ENCODE results near the gene SHC2.
"Not testable (repeated sequence)": the region's sequence is repeated elsewhere in the genome, so short reads cannot be mapped to it uniquely, and the experiment has no call there.

Gene SHC2

DNA sequence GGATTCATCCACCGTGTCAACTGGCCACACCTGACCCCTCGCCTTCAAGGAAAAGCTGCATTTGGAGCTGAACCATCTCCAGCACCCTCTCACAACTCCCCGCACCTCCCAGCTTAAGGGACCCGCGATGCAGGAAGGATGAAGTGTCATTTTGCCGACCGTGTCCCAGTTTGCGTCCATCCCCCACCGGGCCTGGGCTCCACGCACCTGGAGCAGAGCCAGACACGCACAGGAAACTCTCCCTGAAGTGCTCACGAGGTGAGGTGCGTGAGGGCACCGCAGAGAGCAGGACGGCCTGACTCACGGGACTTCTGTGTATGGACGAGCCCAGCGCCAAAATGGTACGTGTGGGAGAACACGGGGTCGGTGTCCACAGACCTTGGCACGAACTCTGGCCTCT lies 7.2 kb downstream of the SHC2 start:
- no peak overlapping the region for H3K27ac ChIP-seq (ENCODE audit: extremely low read depth, low read depth, low read length)
- H3K4me3 ChIP-seq (ENCODE audit: low read depth, low read length) = no peak overlapping the region
- H3K36me3 ChIP-seq (ENCODE audit: control insufficient read depth in 2 of 2, insufficient read depth in 1 of 2, low read length in 2 of 2) = peaks cover 0 to 14% of the 10 kb centered on the region in 2 experiments; a peak in 1 of 3 replicates
- H3K4me1 ChIP-seq (ENCODE audit: control insufficient read depth, insufficient read depth, low read length) = no peaks in the 10 kb centered on the region
- ChIA-PET CTCF (interaction anchor here (0.8 kb wide), 1 partner anchor 157 kb away, joined by 3 read pairs; no protein-coding TSS in a partner anchor), POLR2A (interaction anchor here (1.0 kb wide), 1 partner anchor 35 kb away, joined by 3 read pairs; no protein-coding TSS in a partner anchor)
- TF ChIP-seq ZNF146 (tag by site-specific recombination; IDR thresholded peaks at IDR 0.05) = no peak
- TF ChIP-seq, protein P1, sequence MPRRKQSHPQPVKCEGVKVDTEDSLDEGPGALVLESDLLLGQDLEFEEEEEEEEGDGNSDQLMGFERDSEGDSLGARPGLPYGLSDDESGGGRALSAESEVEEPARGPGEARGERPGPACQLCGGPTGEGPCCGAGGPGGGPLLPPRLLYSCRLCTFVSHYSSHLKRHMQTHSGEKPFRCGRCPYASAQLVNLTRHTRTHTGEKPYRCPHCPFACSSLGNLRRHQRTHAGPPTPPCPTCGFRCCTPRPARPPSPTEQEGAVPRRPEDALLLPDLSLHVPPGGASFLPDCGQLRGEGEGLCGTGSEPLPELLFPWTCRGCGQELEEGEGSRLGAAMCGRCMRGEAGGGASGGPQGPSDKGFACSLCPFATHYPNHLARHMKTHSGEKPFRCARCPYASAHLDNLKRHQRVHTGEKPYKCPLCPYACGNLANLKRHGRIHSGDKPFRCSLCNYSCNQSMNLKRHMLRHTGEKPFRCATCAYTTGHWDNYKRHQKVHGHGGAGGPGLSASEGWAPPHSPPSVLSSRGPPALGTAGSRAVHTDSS (tag by site-specific recombination; IDR thresholded peaks at IDR 0.05) = no peak
- no peak for TF ChIP-seq ZNF184 (tag by site-specific recombination; IDR thresholded peaks at IDR 0.05)
- TF ChIP-seq, protein P2, sequence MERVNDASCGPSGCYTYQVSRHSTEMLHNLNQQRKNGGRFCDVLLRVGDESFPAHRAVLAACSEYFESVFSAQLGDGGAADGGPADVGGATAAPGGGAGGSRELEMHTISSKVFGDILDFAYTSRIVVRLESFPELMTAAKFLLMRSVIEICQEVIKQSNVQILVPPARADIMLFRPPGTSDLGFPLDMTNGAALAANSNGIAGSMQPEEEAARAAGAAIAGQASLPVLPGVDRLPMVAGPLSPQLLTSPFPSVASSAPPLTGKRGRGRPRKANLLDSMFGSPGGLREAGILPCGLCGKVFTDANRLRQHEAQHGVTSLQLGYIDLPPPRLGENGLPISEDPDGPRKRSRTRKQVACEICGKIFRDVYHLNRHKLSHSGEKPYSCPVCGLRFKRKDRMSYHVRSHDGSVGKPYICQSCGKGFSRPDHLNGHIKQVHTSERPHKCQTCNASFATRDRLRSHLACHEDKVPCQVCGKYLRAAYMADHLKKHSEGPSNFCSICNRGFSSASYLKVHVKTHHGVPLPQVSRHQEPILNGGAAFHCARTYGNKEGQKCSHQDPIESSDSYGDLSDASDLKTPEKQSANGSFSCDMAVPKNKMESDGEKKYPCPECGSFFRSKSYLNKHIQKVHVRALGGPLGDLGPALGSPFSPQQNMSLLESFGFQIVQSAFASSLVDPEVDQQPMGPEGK (tag by site-specific recombination; IDR thresholded peaks at IDR 0.05) = no peak
- no peak for TF ChIP-seq ZBTB1 (tag by site-specific recombination; IDR thresholded peaks at IDR 0.05)
- no peak for TF ChIP-seq ZNF585B (tag by site-specific recombination; IDR thresholded peaks at IDR 0.05)
- no peaks in the 10 kb centered on the region for H3K9me3 ChIP-seq (ENCODE audit: control insufficient read depth, insufficient read depth, low read depth, low read length)

DNA sequence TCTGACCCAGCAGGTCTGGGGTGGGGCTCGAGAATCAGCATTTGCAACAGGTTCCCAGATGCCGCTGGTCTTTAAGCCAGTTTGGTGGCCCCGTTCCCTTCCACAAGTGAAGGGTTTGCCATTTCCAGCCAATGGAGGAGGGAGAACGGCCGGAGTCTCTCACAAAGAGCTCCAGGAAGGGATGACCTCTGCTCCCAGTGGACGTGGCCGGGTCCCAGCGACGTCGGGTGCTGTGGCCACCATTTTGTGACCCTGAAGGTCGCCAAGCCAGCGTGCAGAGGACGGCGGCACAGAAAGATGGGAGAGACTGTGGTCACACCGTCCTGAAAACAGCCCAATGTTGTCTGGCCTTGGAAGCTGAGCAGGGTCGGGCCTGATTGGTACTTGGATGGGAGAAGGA lies 8.0 kb downstream of the SHC2 start:
- H3K36me3 ChIP-seq (ENCODE audit: control insufficient read depth in 2 of 2, insufficient read depth in 1 of 2, low read length in 2 of 2) = peaks cover 0 to 14% of the 10 kb centered on the region in 2 experiments; a peak in 1 of 3 replicates
- no peaks in the 10 kb centered on the region for H3K4me1 ChIP-seq (ENCODE audit: control insufficient read depth, insufficient read depth, low read length)
- H3K4me3 ChIP-seq (ENCODE audit: low read depth, low read length) = no peak overlapping the region
- no peak overlapping the region for H3K27ac ChIP-seq (ENCODE audit: extremely low read depth, low read depth, low read length)
- H3K9me3 ChIP-seq (ENCODE audit: control insufficient read depth, insufficient read depth, low read depth, low read length) = no peaks in the 10 kb centered on the region
- CTCF ChIA-PET = interaction anchor here (0.8 kb wide), 1 partner anchor 157 kb away, joined by 3 read pairs; no protein-coding TSS in a partner anchor
- POLR2A ChIA-PET = no interaction called here
- no peak for TF ChIP-seq ZNF549 (tag by site-specific recombination; IDR thresholded peaks at IDR 0.05)
- TF ChIP-seq, protein P3, sequence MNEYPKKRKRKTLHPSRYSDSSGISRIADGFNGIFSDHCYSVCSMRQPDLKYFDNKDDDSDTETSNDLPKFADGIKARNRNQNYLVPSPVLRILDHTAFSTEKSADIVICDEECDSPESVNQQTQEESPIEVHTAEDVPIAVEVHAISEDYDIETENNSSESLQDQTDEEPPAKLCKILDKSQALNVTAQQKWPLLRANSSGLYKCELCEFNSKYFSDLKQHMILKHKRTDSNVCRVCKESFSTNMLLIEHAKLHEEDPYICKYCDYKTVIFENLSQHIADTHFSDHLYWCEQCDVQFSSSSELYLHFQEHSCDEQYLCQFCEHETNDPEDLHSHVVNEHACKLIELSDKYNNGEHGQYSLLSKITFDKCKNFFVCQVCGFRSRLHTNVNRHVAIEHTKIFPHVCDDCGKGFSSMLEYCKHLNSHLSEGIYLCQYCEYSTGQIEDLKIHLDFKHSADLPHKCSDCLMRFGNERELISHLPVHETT (tag by site-specific recombination; IDR thresholded peaks at IDR 0.05) = no peak

DNA sequence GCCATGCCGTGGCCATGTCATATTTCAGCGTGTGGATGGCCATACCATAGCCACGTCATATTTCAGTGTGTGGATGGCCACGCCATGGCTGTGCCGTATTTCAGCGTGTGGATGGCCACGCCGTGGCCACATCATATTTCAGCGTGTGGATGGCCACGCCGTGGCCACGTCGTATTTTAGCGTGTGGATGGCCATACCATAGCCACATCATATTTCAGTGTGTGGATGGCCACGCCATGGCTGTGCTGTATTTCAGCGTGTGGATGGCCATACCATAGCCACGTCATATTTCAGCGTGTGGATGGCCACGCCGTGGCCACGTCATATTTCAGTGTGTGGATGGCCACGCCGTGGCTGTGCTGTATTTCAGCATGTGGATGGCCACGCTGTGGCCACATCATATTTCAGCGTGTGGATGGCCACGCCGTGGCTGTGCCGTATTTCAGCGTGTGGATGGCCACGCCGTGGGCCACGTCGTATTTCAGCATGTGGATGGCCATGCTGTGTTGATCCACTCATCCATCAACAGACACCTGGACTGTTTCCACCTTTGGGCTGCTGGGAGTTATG lies 9.8 kb downstream of the SHC2 start:
- H3K36me3 ChIP-seq (ENCODE audit: control insufficient read depth in 2 of 2, insufficient read depth in 1 of 2, low read length in 2 of 2) = peaks cover 0 to 14% of the 10 kb centered on the region in 2 experiments; a peak in 1 of 3 replicates
- H3K9me3 ChIP-seq (ENCODE audit: control insufficient read depth, insufficient read depth, low read depth, low read length); H3K4me3 ChIP-seq (ENCODE audit: low read depth, low read length); H3K4me1 ChIP-seq (ENCODE audit: control insufficient read depth, insufficient read depth, low read length); POLR2A ChIA-PET; H3K27ac ChIP-seq (ENCODE audit: extremely low read depth, low read depth, low read length); CTCF ChIA-PET: not testable (repeated sequence)

DNA sequence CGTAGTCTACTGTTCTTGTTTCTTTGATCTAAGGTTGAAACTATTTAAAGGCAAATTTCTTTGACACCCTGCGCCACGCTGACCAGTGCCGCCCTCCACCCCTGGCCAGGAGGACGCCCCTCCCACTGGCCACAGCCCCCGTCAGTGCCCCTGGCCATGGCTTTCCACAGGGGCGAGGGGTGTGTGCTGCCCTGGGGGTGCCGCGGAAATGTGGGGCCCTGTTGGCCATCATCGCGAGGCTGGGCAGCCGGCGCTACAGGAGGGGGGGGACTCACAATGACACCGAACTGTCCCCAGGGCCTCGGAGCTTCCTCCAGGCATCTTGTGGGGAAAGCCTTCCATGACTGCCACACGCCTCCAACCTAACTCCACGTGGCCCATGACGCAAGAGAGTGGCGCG lies 10.9 kb downstream of the SHC2 start:
- H3K9me3 ChIP-seq (ENCODE audit: control insufficient read depth, insufficient read depth, low read depth, low read length) = no peaks in the 10 kb centered on the region
- no peaks in the 10 kb centered on the region for H3K4me1 ChIP-seq (ENCODE audit: control insufficient read depth, insufficient read depth, low read length)
- ChIA-PET CTCF (no interaction called here), POLR2A (no interaction called here)
- no peak for TF ChIP-seq GLIS1 (tag by site-specific recombination; IDR thresholded peaks at IDR 0.05)
- TF ChIP-seq, protein P4, sequence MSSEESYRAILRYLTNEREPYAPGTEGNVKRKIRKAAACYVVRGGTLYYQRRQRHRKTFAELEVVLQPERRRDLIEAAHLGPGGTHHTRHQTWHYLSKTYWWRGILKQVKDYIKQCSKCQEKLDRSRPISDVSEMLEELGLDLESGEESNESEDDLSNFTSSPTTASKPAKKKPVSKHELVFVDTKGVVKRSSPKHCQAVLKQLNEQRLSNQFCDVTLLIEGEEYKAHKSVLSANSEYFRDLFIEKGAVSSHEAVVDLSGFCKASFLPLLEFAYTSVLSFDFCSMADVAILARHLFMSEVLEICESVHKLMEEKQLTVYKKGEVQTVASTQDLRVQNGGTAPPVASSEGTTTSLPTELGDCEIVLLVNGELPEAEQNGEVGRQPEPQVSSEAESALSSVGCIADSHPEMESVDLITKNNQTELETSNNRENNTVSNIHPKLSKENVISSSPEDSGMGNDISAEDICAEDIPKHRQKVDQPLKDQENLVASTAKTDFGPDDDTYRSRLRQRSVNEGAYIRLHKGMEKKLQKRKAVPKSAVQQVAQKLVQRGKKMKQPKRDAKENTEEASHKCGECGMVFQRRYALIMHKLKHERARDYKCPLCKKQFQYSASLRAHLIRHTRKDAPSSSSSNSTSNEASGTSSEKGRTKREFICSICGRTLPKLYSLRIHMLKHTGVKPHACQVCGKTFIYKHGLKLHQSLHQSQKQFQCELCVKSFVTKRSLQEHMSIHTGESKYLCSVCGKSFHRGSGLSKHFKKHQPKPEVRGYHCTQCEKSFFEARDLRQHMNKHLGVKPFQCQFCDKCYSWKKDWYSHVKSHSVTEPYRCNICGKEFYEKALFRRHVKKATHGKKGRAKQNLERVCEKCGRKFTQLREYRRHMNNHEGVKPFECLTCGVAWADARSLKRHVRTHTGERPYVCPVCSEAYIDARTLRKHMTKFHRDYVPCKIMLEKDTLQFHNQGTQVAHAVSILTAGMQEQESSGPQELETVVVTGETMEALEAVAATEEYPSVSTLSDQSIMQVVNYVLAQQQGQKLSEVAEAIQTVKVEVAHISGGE (tag by site-specific recombination; conservative IDR thresholded peaks at IDR 0.05; ENCODE audit: low read depth) = no peak
- TF ChIP-seq ZNF146 (tag by site-specific recombination; IDR thresholded peaks at IDR 0.05) = no peak
- TF ChIP-seq ZNF510 (tag by site-specific recombination; IDR thresholded peaks at IDR 0.05; ENCODE audit: insufficient replicate concordance) = no peak
- no peak for TF ChIP-seq ZNF529 (tag by site-specific recombination; IDR thresholded peaks at IDR 0.05; ENCODE audit: insufficient replicate concordance)
- no peak for TF ChIP-seq ZNF350 (tag by site-specific recombination; IDR thresholded peaks at IDR 0.05)
- TF ChIP-seq KLF1 (tag by site-specific recombination; IDR thresholded peaks at IDR 0.05) = no peak
- TF ChIP-seq ZFP37 (tag by site-specific recombination; IDR thresholded peaks at IDR 0.05) = no peak
- no peak for TF ChIP-seq ZSCAN16 (tag by site-specific recombination; IDR thresholded peaks at IDR 0.05)
- TF ChIP-seq ZNF501 (tag by site-specific recombination; IDR thresholded peaks at IDR 0.05) = no peak
- no peak overlapping the region for H3K4me3 ChIP-seq (ENCODE audit: low read depth, low read length)
- peaks cover 0 to 5% of the 10 kb centered on the region in 2 experiments; a peak in 2 of 3 replicates for H3K36me3 ChIP-seq (ENCODE audit: control insufficient read depth in 2 of 2, insufficient read depth in 1 of 2, low read length in 2 of 2)
- no peak overlapping the region for H3K27ac ChIP-seq (ENCODE audit: extremely low read depth, low read depth, low read length)

All from HEK293 (cell line).